ENCODE results near the gene KIAA0040.

KIAA0040 gene

DNA sequence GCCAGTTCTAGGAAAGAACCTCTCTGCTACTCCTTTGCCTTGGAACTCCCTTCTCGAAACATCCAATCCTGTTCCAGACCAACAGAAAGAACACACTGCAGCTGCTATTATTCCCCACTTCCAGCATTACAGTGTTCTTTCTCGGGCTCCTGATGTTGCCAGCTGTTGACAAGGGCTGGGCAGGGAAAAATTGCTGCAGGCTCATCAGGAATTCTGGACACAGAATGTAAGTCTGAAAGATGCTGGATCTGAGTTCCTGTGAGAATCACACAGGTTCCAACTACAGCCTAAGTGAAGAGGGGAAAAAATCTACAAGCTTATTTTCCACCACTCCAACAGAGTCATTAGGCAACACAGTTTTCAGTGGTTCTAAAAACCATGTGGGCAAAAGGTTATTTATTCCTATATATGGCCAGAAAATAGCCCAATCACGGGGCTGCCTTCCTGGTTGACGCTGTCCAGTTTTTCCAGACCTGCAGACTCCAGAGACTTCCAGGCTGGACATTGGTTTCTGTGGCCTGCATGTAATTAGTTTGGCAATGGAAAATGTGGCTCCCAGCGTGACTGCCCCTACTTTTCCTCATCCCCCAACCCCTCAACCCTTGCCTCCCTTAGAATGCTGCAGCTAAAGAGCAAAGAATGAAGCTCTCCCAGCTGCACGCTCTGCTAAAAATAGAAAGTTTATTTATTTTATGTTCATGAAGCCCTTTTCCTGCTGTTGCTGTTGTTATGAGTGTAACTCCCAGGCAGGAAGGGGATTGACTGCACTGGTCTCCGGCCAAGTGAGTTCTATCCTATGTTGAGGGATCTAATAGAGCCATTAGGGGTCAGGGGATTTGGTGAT, 8.3 kb upstream of the KIAA0040 start:
- no peak for DNase-seq

DNA sequence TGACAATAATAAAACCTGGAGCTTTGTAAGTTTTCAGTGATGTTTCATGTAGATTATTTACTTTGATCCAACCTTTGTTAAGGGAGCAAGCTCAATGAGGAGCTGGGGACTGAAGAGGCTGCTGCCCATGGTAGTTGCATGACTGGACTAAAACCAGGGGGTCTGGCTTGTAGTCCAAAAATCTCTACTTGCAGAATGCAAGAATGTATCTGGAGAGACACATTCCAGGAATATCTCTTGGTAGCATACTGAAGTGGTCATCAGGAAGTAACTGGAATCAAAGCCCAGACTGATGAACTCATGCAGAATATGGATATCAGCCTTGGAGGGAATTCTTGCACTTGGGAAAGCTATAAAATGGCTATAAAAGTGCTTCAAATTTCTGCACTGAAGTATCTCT, 5.8 kb upstream of the KIAA0040 start:
- no peak for DNase-seq

DNA sequence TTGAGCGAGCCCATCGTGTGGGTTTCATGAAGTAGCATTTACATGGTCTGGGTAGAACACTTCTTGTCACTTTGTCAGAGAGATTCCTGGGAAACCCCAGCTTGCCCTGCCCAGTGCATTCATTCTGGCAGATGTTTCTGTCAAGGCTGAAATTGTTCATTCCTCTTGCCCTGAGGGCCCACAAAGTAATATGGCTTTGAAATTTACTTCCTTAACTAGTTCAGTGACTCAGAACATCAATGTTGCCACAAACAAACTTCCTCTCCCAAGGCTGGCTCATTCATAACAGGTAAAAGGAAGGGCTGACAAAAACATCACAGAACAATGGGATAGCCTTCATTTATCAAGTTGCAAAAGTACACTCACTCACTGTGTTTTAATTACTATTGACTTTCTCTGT, 5.0 kb upstream of the KIAA0040 start:
- DNase-seq, result no peak

DNA sequence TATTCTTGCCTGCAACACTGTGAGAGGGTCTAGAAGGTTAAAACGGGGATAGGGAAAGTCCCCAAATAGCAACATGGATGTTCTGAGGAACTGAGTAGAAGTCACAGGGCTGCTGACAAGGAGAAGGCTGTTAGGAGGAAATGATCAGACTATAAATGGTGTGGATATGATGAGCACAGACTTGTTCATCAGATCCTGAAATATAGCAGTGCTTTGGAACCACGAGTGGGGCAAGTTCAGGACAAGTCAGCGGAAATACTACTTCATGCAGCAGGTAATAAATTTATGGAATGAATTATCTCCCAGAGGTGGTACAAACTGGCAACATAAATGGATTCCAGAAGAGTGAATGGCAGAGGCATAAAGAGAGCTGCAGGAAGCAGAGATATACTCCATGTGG, 3.2 kb upstream of the KIAA0040 start:
- no peak for DNase-seq

DNA sequence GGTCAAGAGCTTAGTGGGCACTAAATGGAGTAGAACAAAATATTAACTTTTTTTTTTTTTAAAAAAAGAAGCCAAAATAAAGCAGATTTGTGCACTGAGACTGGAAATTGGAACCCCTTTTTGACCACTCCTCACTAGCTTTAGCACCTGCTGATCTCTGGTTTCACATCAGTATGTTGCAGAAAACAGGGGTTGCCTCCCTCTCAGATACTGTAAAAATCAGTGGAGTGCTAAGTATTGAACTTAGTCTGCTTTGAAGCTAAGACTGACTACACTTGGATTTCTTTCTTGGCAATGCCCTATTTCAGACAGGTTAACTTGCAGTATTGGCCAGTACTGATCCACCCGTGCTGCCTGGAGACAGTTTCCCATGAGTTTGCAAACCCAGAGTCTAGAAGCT, 2.7 kb upstream of the KIAA0040 start:
- no peak for DNase-seq

DNA sequence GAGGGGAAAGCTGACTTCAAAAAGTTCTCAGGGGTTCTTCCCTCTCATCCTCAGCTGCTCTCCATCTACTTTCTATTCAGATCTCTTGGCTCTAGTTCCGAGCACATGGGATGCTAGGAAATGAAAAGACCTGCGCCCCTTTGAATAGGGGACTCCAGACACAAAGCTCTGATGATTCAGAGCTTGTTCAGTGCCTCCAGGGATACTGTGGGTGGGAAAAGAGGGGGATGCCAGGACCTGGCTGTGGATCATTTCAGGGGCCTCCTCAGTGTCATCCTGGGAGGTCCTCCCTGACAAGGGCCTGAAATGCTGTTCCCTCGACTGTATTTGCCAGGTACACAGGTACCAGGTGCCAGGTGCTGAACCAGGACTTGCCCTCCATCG, 943 bp upstream of the KIAA0040 start:
- no peak for DNase-seq

DNA sequence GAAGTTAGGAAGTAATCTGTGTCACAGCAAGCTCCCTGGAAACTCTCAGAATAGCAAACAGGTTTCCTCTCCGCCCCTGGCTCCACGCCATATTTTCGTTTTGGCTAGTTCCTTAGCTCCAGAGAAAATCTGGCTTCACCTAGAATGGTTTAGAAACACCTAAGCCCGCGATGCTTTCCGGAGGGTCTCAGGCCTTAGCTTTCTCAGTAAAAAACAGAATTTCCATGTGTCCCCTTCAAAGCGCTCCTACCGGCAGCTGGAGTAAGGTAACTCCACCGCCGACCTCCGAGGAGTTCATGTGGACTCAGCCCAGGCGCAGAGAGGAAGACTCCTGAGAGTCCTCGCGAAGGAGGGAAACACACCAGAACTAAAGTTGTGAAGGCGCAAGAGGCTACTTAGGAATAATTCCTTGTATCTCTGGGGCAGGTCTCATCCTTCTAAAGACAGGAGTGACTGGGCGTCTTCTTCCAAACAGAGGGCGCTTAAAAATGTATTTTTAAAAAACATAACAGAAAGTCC, 406 bp downstream of the KIAA0040 start:
- DNase-seq, result peak; percentile 74

DNA sequence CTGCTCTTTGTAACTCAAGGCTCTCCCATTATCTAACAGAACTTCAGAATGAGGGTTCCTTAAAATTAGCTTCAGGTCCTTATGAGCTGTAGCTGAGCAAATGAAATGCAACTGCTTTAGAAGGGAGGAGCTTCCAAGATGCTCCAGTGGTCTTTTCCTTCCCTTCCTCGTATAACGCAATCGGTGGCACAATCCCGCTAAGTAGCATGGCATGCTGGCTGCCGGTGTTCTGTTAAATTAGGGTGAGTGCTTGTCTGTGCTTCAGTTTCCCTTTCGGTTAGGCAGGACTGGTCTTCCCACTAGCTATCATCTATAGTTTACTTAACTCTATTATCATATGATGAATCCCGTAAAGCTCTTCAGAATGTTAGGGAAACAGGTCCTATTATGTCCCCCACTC, 917 bp downstream of the KIAA0040 start:
- DNase-seq, result no peak

DNA sequence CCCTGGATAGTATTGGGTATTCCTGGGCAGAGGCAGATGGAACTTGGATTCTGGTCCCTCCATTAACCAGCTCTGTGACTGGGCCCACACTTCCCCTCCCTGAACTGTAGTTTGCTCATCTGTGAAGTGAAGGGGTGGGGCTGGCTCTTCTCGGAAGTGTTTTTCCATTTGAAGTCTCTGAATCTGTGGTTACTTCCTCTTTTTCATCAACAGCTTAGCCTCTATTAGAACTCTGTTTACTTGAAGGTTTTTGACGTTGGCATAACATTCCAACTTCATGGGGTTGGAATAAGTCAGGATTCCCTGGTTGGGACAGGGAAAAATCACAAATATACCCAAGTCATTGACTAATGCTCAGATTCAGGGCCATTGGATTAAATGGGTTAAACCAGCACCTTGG, 3.6 kb downstream of the KIAA0040 start:
- DNase-seq, result no peak

DNA sequence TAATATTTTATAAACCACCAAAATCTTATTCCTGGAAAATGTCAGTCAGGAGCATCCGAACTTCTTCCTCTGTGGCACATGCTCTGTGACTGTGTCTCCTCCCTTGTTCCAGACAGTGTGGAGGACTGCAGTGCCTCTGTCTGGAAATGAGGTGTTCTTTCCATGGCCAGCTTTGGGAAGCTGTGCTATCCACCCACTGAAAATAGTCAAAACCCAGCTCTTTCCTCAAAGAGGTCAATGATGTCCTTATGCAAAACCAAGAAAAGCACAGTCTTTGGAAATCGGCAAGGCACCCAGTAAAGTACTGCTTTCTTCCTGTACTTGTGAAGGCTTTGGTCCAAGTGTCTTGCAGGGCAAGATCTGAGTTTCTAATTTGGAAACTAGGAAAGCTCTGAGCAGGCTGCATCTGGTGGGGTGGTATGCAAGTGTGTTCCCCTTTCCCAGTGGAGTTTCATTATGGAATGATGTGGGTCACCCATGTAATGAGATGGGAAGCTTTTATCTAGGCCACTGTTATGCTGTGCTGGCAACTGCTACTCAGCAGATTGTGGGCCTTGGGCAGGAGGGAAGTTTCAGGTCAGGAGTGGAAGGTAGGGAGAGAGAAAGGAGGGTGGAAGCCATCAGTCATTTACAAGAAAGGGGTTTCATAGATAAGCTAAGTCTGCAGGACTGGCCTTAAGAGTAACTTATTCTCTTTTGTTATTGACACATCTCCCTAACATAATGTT, 6.0 kb downstream of the KIAA0040 start:
- DNase-seq, result no peak

DNA sequence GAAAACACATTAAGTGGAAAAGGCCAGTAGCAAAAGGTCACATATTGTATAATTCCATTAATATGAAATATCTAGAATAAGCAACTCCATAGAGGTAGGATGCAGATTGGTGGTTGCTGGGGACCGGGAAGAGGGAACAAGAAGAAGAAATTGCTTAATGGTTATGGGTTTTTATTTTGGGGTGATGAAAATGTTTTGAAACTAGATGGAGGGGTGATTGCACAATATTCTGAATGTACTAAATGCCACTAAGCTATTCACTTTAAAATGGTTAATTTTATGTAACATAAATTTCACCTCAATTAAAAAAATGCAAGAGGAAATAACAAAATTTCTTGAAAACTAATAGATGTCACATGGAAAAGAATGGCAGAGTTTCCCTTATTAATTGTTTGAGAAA, 6.7 kb downstream of the KIAA0040 start:
- DNase-seq, result no peak

DNA sequence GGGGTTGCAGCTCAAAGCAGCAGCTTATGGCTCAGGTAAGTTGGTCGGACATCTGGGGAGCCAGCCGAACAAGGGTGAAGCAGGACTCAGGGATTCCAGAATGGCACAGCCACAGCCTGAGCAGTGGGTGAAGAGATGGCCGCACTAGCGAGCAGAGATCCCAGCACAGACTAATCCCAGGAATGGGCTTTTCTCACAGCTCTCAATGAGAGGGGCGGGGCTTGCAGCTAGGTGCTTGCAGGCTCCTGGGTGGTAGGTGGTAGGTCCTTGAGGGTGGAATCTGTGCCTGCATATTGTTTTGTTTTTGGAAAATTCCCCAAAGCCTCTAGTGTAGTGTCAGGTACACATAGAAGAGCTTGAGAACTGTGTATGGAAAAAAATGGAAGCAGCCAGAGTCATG, 9.0 kb downstream of the KIAA0040 start:
- DNase-seq, result no peak

DNA sequence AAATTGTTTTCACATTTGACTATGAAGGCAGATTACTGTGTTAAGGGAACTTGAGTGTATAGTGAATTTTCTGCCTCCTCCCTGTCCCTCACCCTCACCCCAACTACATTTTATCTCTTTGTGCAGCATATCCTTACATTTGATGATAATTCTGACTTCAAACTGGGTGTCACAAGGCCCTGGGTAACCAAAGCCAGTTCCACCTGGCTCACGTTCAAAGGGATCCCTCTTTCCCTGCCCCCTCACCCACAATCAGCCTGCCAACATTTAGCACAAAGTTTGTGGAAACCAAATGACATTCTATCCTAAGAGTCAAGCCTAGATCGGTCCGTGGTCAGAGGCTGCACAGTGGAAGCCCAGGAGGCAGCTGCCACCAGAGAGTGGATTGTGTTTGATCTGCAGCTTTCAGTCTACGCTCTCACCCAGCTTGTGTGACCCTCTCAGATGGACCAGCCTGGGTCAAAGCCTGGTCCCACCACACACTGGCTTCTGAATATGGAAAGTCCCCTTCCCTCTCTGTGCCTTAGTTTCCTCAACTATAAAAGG, 10.3 kb downstream of the KIAA0040 start:
- no peak for DNase-seq

DNA sequence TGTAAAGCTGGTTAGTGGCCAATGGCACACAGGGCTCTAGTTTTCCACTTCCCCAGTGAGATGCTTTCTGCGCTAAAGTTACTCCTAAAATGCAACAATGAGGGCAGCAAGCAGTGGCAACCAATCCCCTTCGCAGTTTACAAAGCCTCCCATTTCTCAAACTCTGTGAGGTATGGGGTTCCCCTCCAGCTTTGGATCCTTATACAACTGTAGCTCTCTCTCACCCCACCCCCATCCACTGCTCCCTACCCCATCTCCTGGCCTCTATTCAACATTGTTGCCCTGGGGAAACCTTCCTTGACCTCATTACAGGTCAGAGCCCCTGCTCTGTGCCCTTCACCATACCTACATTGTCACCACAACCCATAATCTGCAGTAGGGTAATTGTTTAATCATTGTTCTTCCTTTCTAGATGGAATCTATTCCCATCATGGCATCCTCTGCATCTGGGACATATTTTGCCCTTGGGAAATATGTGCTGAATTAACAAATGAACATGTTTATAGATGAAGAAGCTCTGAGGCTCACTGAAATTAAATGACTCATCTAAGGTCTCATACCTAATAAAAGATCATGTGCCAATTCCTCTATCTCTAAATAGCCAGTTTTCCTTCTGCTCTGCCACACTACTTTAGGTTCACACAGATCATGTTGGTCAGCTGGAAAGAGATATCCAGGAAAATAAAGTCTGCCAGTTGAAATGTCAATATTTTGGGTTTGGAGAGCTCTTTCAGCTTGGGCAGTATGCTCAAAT, 12.6 kb downstream of the KIAA0040 start:
- no peak for DNase-seq

DNA sequence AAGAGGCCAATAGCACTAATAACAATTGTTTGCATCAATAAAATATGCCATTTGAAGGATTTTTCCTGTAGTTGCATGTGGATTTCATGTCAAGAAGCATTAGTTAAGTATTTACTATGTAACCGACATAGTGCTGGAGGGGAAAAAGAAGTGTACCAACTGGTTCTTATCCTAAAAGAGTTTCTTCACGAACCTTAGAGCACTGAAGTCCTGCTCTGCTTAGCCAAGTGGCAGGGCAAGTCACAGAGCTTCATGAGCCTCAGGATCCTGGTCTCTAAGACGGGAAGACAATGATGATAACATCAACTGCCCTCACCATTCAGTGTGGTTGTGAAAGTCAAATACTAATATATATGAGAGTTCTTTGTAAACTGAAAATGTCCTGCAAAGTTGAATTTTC, 14.1 kb downstream of the KIAA0040 start:
- DNase-seq, result no peak

DNA sequence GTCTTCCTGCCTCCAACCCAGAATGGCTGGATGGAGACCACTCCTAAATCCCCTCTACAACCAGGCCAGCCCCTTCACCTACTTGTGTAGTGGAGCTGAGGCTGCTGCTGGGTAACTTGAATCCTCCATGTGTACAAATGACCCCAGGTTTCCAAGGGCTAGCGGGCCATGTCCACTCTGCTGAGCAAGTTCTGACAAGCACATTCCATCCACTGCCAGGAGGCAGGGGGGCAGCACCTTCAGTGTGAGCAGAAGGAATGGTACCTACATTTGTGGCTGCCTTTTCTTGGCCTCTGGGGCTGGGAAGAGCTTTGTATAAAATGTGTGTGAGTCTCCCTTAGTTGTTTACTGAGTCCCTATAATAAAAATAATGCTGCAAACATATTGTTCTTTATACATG, 14.5 kb downstream of the KIAA0040 start:
- DNase-seq, result no peak

DNA sequence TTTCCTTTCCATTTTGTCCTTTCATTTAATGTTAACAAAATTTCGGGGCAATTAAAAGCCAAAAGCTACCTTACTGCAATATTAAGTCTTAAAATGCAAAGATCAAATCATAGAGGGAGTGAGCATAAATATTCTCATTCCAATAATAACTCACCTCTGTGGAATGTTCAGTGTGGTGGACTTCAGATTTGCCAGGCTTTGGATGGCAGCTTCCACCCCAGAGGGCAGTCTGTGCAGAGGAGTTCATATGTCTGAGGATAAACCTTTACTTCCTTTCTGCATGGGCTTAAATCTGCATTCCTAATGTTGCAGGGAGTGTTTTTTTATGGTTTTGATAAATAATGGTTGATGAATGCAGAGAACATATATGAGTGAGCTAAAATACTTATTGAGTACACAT, 16.3 kb downstream of the KIAA0040 start:
- no peak for DNase-seq

DNA sequence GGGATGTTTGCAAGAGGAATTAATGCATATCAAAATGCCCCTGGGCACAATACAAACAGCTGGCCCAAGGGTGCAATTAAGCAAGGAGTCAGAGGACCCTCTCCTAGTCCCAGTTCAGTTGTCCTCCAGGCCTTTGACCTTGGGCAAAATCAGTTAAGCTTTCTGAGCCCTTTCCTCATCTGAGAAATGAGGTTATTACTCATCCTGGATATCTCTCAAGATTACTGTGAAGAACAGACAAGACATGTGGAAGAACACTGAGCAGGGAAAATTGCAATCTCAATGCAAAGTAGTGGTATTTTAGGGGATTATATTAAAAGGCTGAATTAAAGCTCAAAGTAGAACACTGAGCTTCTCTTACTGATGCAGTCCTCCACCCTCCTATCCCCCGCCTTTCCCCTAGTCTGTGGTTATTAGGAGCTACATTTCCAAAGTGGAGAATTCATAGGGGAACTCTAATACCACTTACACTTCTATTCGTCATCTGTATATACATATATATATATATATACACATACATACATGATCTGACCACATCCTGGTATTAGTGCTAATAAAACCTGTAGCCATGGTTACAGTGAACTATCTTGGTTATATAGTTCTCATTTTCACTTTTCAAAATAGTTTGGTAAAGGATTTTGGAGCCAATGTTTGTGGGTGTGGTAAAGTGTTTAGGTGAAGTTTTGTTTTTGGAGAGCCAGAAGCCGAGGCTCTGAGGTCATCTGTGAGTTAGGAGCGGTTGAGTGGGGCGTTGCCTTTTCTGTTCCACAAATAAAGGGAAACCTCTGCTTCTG, 18.1 kb downstream of the KIAA0040 start:
- DNase-seq, result no peak

DNA sequence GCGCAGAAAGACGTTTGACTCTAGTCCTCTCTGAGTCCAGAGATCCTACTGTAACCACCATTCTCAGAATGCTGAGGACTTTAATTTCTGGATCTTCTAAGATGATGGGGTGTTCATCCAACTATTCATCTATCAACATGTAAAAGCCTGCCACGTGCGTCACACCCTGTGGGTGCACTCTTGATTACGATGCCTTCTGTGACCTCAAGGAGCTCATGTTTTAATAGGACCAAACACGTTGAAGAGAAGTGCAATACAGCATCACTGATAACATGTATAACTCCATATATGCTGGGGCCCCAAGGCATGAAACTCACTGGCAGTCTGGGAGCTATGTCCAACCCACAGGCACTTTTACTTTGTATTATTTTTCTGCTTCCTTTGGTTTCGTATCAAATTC, 19.0 kb downstream of the KIAA0040 start:
- DNase-seq, result no peak

DNA sequence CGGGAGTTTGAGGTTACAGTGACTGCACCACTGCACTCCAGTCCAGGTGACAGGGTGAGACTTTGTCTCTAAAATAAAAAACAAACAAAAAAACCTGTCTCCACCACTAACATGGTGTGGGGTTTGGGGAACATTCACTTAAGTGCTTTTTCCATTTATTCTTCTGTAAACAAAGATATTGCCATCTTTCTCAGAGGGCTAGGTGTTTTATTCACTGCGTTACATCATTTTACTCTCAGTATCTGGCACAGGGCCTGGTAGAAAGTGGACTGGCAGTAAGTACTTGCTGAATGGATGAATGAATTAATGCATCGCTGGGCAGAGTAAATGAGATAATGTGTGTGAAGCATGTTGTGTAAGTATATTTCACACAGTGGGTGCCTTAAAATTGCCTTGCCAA, 20.1 kb downstream of the KIAA0040 start:
- no peak for DNase-seq

DNA sequence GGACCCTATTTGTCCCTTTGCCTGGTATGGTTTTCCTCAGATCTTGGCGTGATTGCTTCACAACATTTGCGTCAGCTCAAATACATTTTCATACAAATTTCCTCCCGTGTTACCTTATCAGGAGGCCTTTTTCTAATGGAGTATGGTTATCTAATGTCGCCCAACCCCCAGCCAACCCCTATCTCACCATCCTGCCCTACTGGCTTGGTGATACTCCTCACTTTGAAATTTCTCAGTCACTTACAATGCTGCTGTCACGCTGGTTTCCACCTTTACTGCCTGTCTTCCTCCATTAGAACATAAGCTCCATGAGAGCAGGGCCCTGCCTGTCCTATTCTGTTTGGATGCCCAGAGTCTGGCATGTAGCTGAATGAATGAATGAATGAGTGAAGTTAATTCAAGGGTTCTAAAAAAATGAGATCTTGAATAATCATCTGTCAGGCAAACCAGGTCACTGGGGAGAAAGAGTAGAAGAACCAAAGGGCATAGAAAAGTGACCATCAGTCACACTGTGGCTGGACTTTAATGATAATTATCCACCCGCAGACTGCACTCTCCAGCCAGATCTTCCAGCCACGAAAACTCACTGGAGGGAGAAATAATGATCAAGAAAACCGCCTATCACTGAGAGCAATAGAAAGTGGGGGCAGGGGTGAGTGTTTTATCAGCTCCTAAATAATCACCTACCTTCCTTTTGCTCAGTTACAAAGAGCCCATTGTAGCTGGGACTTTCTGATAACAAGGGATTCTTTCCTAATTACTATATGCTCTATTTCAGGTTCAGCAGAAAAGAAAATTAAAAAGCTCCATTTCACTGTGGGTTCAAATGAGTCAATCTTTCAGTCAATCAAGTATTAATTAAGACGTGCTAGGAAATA, 21.3 kb downstream of the KIAA0040 start:
- no peak for DNase-seq

Data from activated CD8-positive, alpha-beta memory T cell treated with anti-CD3 and anti-CD28 coated beads for 24 hours (primary cell).